ENCODE results near the gene STX2.
"Not testable (repeated sequence)": the region's sequence is repeated elsewhere in the genome, so short reads cannot be mapped to it uniquely, and the experiment has no call there.

Gene STX2

GRCh38 chr12:130856088-130856487 is 17.0 kb upstream of the STX2 start:
- H3K36me3 ChIP-seq (ENCODE audit: insufficient read depth), result no peaks in the 10 kb centered on the region
- no peak overlapping the region for H3K27ac ChIP-seq
- TF ChIP-seq, protein P1, sequence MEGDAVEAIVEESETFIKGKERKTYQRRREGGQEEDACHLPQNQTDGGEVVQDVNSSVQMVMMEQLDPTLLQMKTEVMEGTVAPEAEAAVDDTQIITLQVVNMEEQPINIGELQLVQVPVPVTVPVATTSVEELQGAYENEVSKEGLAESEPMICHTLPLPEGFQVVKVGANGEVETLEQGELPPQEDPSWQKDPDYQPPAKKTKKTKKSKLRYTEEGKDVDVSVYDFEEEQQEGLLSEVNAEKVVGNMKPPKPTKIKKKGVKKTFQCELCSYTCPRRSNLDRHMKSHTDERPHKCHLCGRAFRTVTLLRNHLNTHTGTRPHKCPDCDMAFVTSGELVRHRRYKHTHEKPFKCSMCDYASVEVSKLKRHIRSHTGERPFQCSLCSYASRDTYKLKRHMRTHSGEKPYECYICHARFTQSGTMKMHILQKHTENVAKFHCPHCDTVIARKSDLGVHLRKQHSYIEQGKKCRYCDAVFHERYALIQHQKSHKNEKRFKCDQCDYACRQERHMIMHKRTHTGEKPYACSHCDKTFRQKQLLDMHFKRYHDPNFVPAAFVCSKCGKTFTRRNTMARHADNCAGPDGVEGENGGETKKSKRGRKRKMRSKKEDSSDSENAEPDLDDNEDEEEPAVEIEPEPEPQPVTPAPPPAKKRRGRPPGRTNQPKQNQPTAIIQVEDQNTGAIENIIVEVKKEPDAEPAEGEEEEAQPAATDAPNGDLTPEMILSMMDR (conservative IDR thresholded peaks at IDR 0.05; ENCODE audit: low read depth, low read length), result no peak

GRCh38 chr12:130850418-130851021 is 11.5 kb upstream of the STX2 start:
- H3K27ac ChIP-seq, result no peak overlapping the region
- H3K4me1 ChIP-seq (ENCODE audit: low read depth, poor library complexity, severe bottlenecking), result no peaks in the 10 kb centered on the region
- no peaks in the 10 kb centered on the region for H3K36me3 ChIP-seq (ENCODE audit: insufficient read depth)
- H4K20me1 ChIP-seq (ENCODE audit: insufficient read depth), result no peaks in the 10 kb centered on the region
- H3K9ac ChIP-seq, result no peak overlapping the region
- H3K4me2 ChIP-seq, result no peak overlapping the region
- H3K27me3 ChIP-seq (ENCODE audit: insufficient read depth, low read depth), result no peaks in the 10 kb centered on the region
- TF ChIP-seq, protein P1 (conservative IDR thresholded peaks at IDR 0.05; ENCODE audit: low read depth, low read length), result no peak
- H3K4me3 ChIP-seq (IDR thresholded peaks at IDR 0.05; ENCODE audit: insufficient read depth, low read depth, low read length), result no peak overlapping the region
- H2AFZ ChIP-seq (ENCODE audit: low read depth), result no peak overlapping the region
- no peaks in the 10 kb centered on the region for H3K79me2 ChIP-seq (ENCODE audit: insufficient read depth, low read depth)

More at GRCh38 chr12:130856088-130856487, 17.0 kb upstream of the STX2 start:
- H3K27me3 ChIP-seq (ENCODE audit: insufficient read depth, low read depth), result no peaks in the 10 kb centered on the region
- H2AFZ ChIP-seq (ENCODE audit: low read depth), result no peak overlapping the region
- H3K4me2 ChIP-seq, result no peak overlapping the region
- no peak overlapping the region for H3K9ac ChIP-seq
- H3K4me3 ChIP-seq (IDR thresholded peaks at IDR 0.05; ENCODE audit: insufficient read depth, low read depth, low read length), result no peak overlapping the region
- no peaks in the 10 kb centered on the region for H3K79me2 ChIP-seq (ENCODE audit: insufficient read depth, low read depth)
- H4K20me1 ChIP-seq (ENCODE audit: insufficient read depth), result no peaks in the 10 kb centered on the region
- no peaks in the 10 kb centered on the region for H3K4me1 ChIP-seq (ENCODE audit: low read depth, poor library complexity, severe bottlenecking)

DNA sequence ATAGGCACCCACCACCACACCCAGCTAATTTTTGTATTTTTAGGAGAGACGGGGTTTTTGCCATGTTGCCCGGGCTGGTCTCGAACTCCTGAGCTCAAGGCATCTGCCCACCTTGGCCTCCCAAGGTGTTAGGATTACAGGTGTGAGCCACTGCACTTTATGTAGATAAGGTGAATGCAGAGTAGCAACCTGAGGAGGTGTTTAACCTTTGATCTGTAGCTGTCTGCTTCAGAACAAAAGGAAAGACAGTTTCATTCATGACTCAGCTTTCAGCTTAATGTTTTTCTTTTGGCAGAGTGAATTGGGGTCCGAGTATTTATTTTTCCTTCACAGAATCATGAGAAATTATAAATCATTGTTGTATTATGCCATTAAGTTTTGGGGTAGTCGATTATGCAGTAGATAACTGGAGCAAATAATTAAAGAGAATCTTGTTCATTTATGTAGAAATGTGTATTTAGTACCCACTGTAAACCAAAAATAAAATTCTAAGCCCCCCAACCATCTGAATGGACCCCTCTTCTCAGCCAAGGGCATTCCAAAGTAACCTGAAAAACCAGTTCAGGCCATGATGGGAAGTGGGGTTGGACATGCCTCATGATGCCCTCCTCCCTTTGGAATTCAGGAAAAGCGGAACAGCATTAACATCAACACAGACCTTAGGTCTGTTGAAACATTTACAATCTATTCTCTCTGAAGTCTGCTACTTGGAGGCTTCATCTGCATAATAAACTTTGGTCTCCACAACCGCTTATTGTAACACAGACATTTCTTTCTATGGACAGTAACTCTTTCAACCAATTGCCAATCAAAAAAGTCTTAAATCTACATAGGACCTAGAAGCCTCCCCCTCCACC is 10.7 kb upstream of the STX2 start:
- TF ChIP-seq, protein P1 (conservative IDR thresholded peaks at IDR 0.05; ENCODE audit: low read depth, low read length), result no peak
- Histone ChIP-seq H3K4me3 (IDR thresholded peaks at IDR 0.05; ENCODE audit: insufficient read depth, low read depth, low read length) (no peak overlapping the region), H3K9ac (no peak overlapping the region), H3K4me2 (no peak overlapping the region), H3K4me1 (ENCODE audit: low read depth, poor library complexity, severe bottlenecking) (no peaks in the 10 kb centered on the region), H3K27ac (no peak overlapping the region), H2AFZ (ENCODE audit: low read depth) (no peak overlapping the region), H3K36me3 (ENCODE audit: insufficient read depth) (no peaks in the 10 kb centered on the region), H3K27me3 (ENCODE audit: insufficient read depth, low read depth) (no peaks in the 10 kb centered on the region), H3K79me2 (ENCODE audit: insufficient read depth, low read depth) (no peaks in the 10 kb centered on the region), H4K20me1 (ENCODE audit: insufficient read depth) (no peaks in the 10 kb centered on the region)

GRCh38 chr12:130848785-130849305 is 9.8 kb upstream of the STX2 start:
- H3K4me2 ChIP-seq; H3K36me3 ChIP-seq (ENCODE audit: insufficient read depth); H3K79me2 ChIP-seq (ENCODE audit: insufficient read depth, low read depth); H4K20me1 ChIP-seq (ENCODE audit: insufficient read depth); H2AFZ ChIP-seq (ENCODE audit: low read depth); H3K9ac ChIP-seq; H3K27me3 ChIP-seq (ENCODE audit: insufficient read depth, low read depth); H3K4me3 ChIP-seq (IDR thresholded peaks at IDR 0.05; ENCODE audit: insufficient read depth, low read depth, low read length); H3K27ac ChIP-seq; H3K4me1 ChIP-seq (ENCODE audit: low read depth, poor library complexity, severe bottlenecking): not testable (repeated sequence)

- H2AFZ ChIP-seq (ENCODE audit: low read depth); H3K4me2 ChIP-seq; H3K27me3 ChIP-seq (ENCODE audit: insufficient read depth, low read depth); H3K9ac ChIP-seq; H3K36me3 ChIP-seq (ENCODE audit: insufficient read depth); H4K20me1 ChIP-seq (ENCODE audit: insufficient read depth); H3K4me3 ChIP-seq (IDR thresholded peaks at IDR 0.05; ENCODE audit: insufficient read depth, low read depth, low read length); H3K79me2 ChIP-seq (ENCODE audit: insufficient read depth, low read depth); H3K27ac ChIP-seq; H3K4me1 ChIP-seq (ENCODE audit: low read depth, poor library complexity, severe bottlenecking): not testable (repeated sequence)
Observed at GRCh38 chr12:130848105-130848504, 9.1 kb upstream of the STX2 start.

Data from KMS-11 (cell line).